A549 (cell line): Measurements from ENCODE around the gene IQSEC2. TPM values are rescaled to one million over a fixed set of nuclear protein-coding genes. Genes with fewer than 3 reads are reported as not detected.

ENCODE experiments used
- ATAC-seq, 2 experiments: fragments of 200-7000 bp in 1 of 2; fragments of >200 bp in 1 of 2; cut with Nextera tagmentation in 1 of 2; cut with Tn5 transposase in 1 of 2; 3 replicates each; pipeline versions ENCODE4 v1.8.0 to v1.9.1; 2018 to 2020; ENCODE audit warnings: mild to moderate bottlenecking in 1 of 2, moderate library complexity in 1 of 2
- CTCF ChIA-PET: fragments of 300-600 bp; sonication (Branson Sonifier 250); formaldehyde crosslinking; extraction: SDS; loops from one replicate; lab custom pipeline; 2021; ENCODE audit warnings: antibody characterized with exemption, inconsistent platforms; lab: Yijun Ruan, JAX
- POLR2A ChIA-PET: fragments of 350-600 bp; formaldehyde crosslinking; extraction: SDS; loops from one replicate; lab custom pipeline; 2021; ENCODE audit warnings: antibody characterized with exemption, inconsistent platforms; lab: Yijun Ruan, JAX
- DNase-seq, 2 experiments: peaks; one replicate each; pipeline versions ENCODE4 v3.0.0 to v3.0.0-alpha.2; 2011 to 2016; ENCODE audit warnings: low read depth in 1 of 2, low spot score in 1 of 2
- FAIRE-seq: peaks from 2 replicates; lab custom pipeline; 2011; peaks lifted over from hg19 to GRCh38; lab: Jason Lieb, UNC
- H3K27ac ChIP-seq, 2 experiments: fragments of >200 bp; sonication (Bioruptor Twin); formaldehyde crosslinking; 3 replicates each; pipeline ENCODE4 v1.5.1; 2016 to 2017
- H3K4me1 ChIP-seq: fragments of >200 bp; sonication (Bioruptor Twin); formaldehyde crosslinking; 3 replicates; pipeline ENCODE4 v1.6.1; 2016
- H3K4me2 ChIP-seq: fragments of >200 bp; sonication (Bioruptor Twin); formaldehyde crosslinking; 3 replicates; pipeline ENCODE4 v1.6.1; 2016
- H3K4me3 ChIP-seq: fragments of >200 bp; sonication (Bioruptor Twin); formaldehyde crosslinking; 3 replicates; pipeline ENCODE4 v1.5.1; 2016
- H3K9me3 ChIP-seq: fragments of >200 bp; sonication (Bioruptor Twin); formaldehyde crosslinking; 3 replicates; pipeline ENCODE4 v1.6.1; 2016
- BHLHE40 ChIP-seq: IDR thresholded peaks from 2 replicates; pipeline ENCODE4 v1.6.1; 2012; ENCODE audit warnings: low read depth, low read length, inconsistent platforms
- CHD4 ChIP-seq: fragments of 200-600 bp; sonication (generic); IDR thresholded peaks from 2 replicates; pipeline ENCODE4 v1.6.1; 2016; ENCODE audit warnings: antibody characterized with exemption, mild to moderate bottlenecking, borderline replicate concordance
- EHMT2 ChIP-seq: fragments of 200-600 bp; sonication (generic); IDR thresholded peaks from 2 replicates; pipeline ENCODE4 v1.6.1; 2016; ENCODE audit warnings: antibody characterized with exemption, low read depth, mild to moderate bottlenecking, moderate library complexity
- EP300 ChIP-seq, 2 experiments: fragments of >200 bp; sonication (Bioruptor Twin); formaldehyde crosslinking; IDR thresholded peaks; 2 replicates in 1 of 2; 3 replicates in 1 of 2; pipeline ENCODE4 v1.6.1; 2016 to 2017
- FOSB ChIP-seq: fragments of 250-450 bp; sonication (Bioruptor Pico); IDR thresholded peaks from 2 replicates; pipeline ENCODE4 v1.5.0; 2020; ENCODE audit warnings: mild to moderate bottlenecking, moderate library complexity
- FOXS1 ChIP-seq: fragments of 250-450 bp; sonication (Bioruptor Pico); IDR thresholded peaks from 2 replicates; pipeline ENCODE4 v1.5.0; 2020; ENCODE audit warnings: mild to moderate bottlenecking, moderate library complexity
- GATA3 ChIP-seq: IDR thresholded peaks from 2 replicates; pipeline ENCODE4 v1.6.1; 2012; ENCODE audit warnings: borderline replicate concordance
- HOXB13 ChIP-seq: fragments of 250-450 bp; sonication (Bioruptor Pico); IDR thresholded peaks from 2 replicates; pipeline ENCODE4 v1.5.0; 2020; ENCODE audit warnings: low read depth, mild to moderate bottlenecking, moderate library complexity
- HOXB5 ChIP-seq: fragments of 250-450 bp; sonication (Bioruptor Pico); IDR thresholded peaks from 2 replicates; pipeline ENCODE4 v1.5.0; 2020; ENCODE audit warnings: mild to moderate bottlenecking, moderate library complexity
- JUN ChIP-seq, 2 experiments: fragments of >200 bp; sonication (Bioruptor Twin); formaldehyde crosslinking; IDR thresholded peaks; 2 replicates in 1 of 2; 3 replicates in 1 of 2; pipeline ENCODE4 v1.6.1; 2016 to 2017
- JUNB ChIP-seq: fragments of >200 bp; sonication (Bioruptor Twin); formaldehyde crosslinking; IDR thresholded peaks from 2 replicates; pipeline ENCODE4 v1.6.1; 2016
- KDM5A ChIP-seq: fragments of 200-600 bp; sonication (generic); IDR thresholded peaks from 2 replicates; pipeline ENCODE4 v1.6.1; 2016; ENCODE audit warnings: antibody characterized with exemption, mild to moderate bottlenecking
- NFE2L2 ChIP-seq: fragments of 150-350 bp; conservative IDR thresholded peaks from 2 replicates; pipeline ENCODE4 v1.6.1; 2014; ENCODE audit warnings: low read length
- PHF8 ChIP-seq: fragments of 200-600 bp; sonication (generic); IDR thresholded peaks from 2 replicates; pipeline ENCODE4 v1.6.1; 2016; ENCODE audit warnings: low read depth, mild to moderate bottlenecking, antibody characterized with exemption, moderate library complexity, borderline replicate concordance
- POLR2A ChIP-seq: IDR thresholded peaks from 2 replicates; pipeline ENCODE4 v1.6.1; 2012; ENCODE audit warnings: mild to moderate bottlenecking, low read length
- POLR2AphosphoS2 ChIP-seq: conservative IDR thresholded peaks from 2 replicates; pipeline ENCODE4 v1.6.1; 2012; ENCODE audit warnings: low read length, improper control_type of control experiment, inconsistent platforms
- RAD21 ChIP-seq, 2 experiments: fragments of >200 bp in 1 of 2; sonication (Bioruptor Twin) in 1 of 2; formaldehyde crosslinking in 1 of 2; IDR thresholded peaks in 1 of 2; conservative IDR thresholded peaks in 1 of 2; 2 replicates in 1 of 2; 3 replicates in 1 of 2; pipeline ENCODE4 v1.6.1; 2012 to 2018; ENCODE audit warnings: inconsistent platforms in 1 of 2
- RFX5 ChIP-seq: fragments of 450-650 bp; IDR thresholded peaks from 2 replicates; pipeline ENCODE4 v1.7.1; 2014; ENCODE audit warnings: antibody characterized with exemption, mild to moderate bottlenecking, moderate library complexity
- SREBF2 ChIP-seq: fragments of 450-650 bp; IDR thresholded peaks from 2 replicates; pipeline ENCODE4 v1.6.1; 2014; ENCODE audit warnings: mild to moderate bottlenecking, moderate library complexity
- TFCP2L1 ChIP-seq: fragments of 250-450 bp; sonication (Bioruptor Pico); IDR thresholded peaks from 2 replicates; pipeline ENCODE4 v1.5.0; 2021; ENCODE audit warnings: mild to moderate bottlenecking
- ZC3H11A ChIP-seq: fragments of 450-650 bp; IDR thresholded peaks from 2 replicates; pipeline ENCODE4 v1.6.1; 2014; ENCODE audit warnings: antibody characterized with exemption, mild to moderate bottlenecking
- WGBS: methylation state at CpG from one replicate; pipeline ENCODE4 v1.1.6; 2017; ENCODE audit errors: missing lambda C conversion rate; 5-methylcytosine and 5-hydroxymethylcytosine counted together
- polyA minus RNA-seq: library from RNA; depleted of rRNA, polyadenylated mRNA; stranded (reverse); fragments of >200 nt; gene quantifications from 2 replicates; pipeline ENCODE4 v1.2.3, GENCODE V29; 2011; rRNA and poly(A)+ RNA removed
- polyA plus RNA-seq, 4 experiments: library from polyadenylated mRNA; depleted of rRNA in 3 of 4; stranded (reverse); fragments of >200 nt; fragmentation: RNase III in 1 of 4; extraction: RNeasy Plus Mini Kit Qiagen cat#74134 plus additional on column Dnase treatment in 1 of 4; gene quantifications; 2 replicates in 3 of 4; 3 replicates in 1 of 4; pipeline ENCODE4 v1.2.3, GENCODE V29; 2011 to 2017
- TF ChIP-seq, protein P1 (sequence below): fragments of >200 bp; sonication (Bioruptor Twin); formaldehyde crosslinking; IDR thresholded peaks from 3 replicates; pipeline ENCODE4 v1.6.1; 2016
- TF ChIP-seq, protein P2 (sequence below): IDR thresholded peaks from 2 replicates; pipeline ENCODE4 v1.6.1; 2012
- TF ChIP-seq, protein P3 (sequence below): fragments of >200 bp; sonication (Bioruptor Twin); formaldehyde crosslinking; IDR thresholded peaks from 2 replicates; pipeline ENCODE4 v1.6.1; 2016
- TF ChIP-seq, protein P4 (sequence below): IDR thresholded peaks from 2 replicates; pipeline ENCODE4 v1.6.1; 2012; ENCODE audit warnings: low read depth, borderline replicate concordance

The IQSEC2 gene
- polyA plus RNA-seq (2011; rRNA removed) (28.3 and 45.3 TPM in 2 replicates), polyA plus RNA-seq (2017; fragmentation: RNase III; extraction: RNeasy Plus Mini Kit Qiagen cat#74134 plus additional on column Dnase treatment) (31.9 to 41.4 TPM (median 37.6 TPM) in 3 replicates), polyA minus RNA-seq (37.6 and 40.7 TPM in 2 replicates)
- polyA plus RNA-seq (2012; cell fraction: cytosol; rRNA removed): 30.6 and 35.6 TPM in 2 replicates
- polyA plus RNA-seq (2012; cell fraction: nucleus; rRNA removed): 22.9 and 25.9 TPM in 2 replicates

DNA sequence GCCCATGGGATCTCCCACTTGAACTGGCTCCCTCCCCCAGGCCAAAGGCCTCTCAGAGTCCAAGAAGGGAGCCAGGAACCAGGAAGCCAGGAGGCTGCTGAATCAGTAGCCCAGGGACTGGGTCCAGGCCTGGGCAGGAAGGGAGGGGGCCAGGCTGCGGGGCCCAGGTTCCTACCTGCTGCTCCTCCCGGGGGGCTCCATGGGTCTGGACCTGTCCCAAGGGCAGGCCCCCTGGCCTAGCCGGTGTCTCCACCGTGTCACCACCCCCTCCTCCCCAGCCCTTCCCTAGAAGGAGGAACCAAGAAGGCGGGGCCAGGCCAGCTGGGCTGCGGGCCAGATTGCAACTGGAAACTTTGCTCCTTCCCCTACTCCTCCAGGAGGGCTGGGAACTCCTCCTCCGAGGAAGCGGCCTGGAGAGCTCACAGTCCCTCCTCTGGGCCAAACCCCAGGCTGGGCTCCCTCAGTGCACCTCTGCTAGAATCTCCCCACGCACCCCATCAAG is at the start of gene IQSEC2:
Gene IQSEC2 (minus strand): TSS at position 264 of the 502 bp plus-strand sequence.
- DNase-seq (peak; percentile 74 to 79), FAIRE-seq (peak; percentile 99), ATAC-seq (peak; percentile 82 to 89)
- H3K9me3 ChIP-seq: no peaks in the 10 kb centered on the region
- H3K4me1 ChIP-seq: peaks cover 45% of the 10 kb centered on the region
- H3K27ac ChIP-seq: peak within 1 kb of the TSS; percentile 94 to 95
- peak within 1 kb of the TSS; percentile 56 for H3K4me3 ChIP-seq
- WGBS: 0% methylated on average over 3 of the region's 9 CpGs
- POLR2A ChIA-PET: interaction anchor here (1.0 to 1.6 kb wide), 4 partner anchors 10 to 56 kb away, joined by 3 to 4 read pairs (median 4); no protein-coding TSS in a partner anchor
- CTCF ChIA-PET: interaction anchor here (0.6 to 12.8 kb wide), 8 partner anchors 14 to 204 kb away, joined by 3 to 170 read pairs (median 4); no protein-coding TSS in a partner anchor
- TF ChIP-seq NFE2L2 (no peak), POLR2AphosphoS2 (no peak), RAD21 (conservative IDR thresholded peaks at IDR 0.05 in 1 of 2, IDR thresholded peaks at IDR 0.05 in 1 of 2) (no peak), JUNB (no peak), JUN (IDR thresholded peaks at IDR 0.05) (peak; percentile 17 to 40; a peak in 2 of 5 replicates), KDM5A (no peak), HOXB13 (no peak), SREBF2 (no peak), ZC3H11A (no peak), TFCP2L1 (CRISPR knock-in tag) (no peak), POLR2A (peak; percentile 41), BHLHE40 (no peak), EHMT2 (no peak)
- TF ChIP-seq, protein P1, sequence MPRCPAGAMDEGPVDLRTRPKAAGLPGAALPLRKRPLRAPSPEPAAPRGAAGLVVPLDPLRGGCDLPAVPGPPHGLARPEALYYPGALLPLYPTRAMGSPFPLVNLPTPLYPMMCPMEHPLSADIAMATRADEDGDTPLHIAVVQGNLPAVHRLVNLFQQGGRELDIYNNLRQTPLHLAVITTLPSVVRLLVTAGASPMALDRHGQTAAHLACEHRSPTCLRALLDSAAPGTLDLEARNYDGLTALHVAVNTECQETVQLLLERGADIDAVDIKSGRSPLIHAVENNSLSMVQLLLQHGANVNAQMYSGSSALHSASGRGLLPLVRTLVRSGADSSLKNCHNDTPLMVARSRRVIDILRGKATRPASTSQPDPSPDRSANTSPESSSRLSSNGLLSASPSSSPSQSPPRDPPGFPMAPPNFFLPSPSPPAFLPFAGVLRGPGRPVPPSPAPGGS: peak; percentile 32; the same call in 1 of the 3 replicates
- TF ChIP-seq, protein P2, sequence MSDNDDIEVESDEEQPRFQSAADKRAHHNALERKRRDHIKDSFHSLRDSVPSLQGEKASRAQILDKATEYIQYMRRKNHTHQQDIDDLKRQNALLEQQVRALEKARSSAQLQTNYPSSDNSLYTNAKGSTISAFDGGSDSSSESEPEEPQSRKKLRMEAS: 0 out of 2 replicates have a peak, but pooled peaks have one; percentile 6
- TF ChIP-seq, protein P3, sequence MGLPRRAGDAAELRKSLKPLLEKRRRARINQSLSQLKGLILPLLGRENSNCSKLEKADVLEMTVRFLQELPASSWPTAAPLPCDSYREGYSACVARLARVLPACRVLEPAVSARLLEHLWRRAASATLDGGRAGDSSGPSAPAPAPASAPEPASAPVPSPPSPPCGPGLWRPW: no peak
- peak within 1 kb of the TSS; percentile 98 for H3K4me2 ChIP-seq

DNA sequence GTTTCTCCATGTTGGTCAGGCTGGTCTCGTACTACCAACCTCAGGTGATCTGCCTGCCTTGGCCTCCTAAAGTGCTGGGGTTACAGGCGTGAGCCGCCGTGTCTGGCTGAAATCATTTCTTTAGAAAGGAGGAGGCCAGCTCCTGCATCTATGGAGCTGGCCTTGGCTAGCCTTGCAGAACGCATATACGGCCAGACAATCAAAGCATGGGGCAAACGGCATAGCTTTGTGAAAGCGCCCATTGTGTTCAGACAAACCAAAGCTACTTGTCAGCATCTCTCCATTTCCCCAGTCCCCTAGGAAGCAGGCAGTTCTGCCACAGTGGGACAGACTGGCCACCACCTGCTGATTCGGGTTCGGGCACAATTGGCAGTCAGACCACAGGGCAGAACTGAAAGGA is 48.9 kb upstream of the IQSEC2 start:
- POLR2A ChIA-PET: no interaction called here
- ATAC-seq (no peak), DNase-seq (no peak), FAIRE-seq (no peak)
- Histone ChIP-seq H3K27ac (no peak overlapping the region), H3K4me2 (no peak overlapping the region), H3K9me3 (no peaks in the 10 kb centered on the region), H3K4me3 (no peak overlapping the region), H3K4me1 (no peaks in the 10 kb centered on the region)
- no peak for TF ChIP-seq PHF8
- 77% methylated on average over 9 of the region's 10 CpGs for WGBS
- CTCF ChIA-PET: interaction anchor here (0.6 to 8.5 kb wide), 9 partner anchors 10 to 152 kb away, joined by 3 to 174 read pairs (median 5); no protein-coding TSS in a partner anchor

DNA sequence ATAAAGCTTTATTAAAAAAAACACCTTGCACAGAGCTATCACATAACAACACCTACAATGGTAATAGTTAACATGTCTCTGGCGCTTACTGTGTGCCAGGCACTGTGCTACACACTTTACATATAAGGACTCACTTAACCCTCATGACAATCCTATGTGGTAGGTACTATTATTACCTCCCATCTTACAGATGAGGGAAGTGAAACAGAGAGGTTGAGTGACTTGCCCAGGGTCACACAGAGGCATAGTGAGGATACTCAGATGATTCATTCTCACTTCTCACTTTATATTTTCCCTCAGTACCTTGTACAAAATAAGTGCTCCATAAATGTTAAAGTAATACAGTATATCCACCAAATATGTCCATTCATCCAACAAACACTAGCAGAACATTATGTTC is 43.4 kb upstream of the IQSEC2 start:
- WGBS: 14% methylated on average over 1 of the region's 1 CpG
- no peak overlapping the region for H3K4me2 ChIP-seq
- POLR2A ChIA-PET: no interaction called here
- TF ChIP-seq, protein P4, sequence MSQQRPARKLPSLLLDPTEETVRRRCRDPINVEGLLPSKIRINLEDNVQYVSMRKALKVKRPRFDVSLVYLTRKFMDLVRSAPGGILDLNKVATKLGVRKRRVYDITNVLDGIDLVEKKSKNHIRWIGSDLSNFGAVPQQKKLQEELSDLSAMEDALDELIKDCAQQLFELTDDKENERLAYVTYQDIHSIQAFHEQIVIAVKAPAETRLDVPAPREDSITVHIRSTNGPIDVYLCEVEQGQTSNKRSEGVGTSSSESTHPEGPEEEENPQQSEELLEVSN: no peak
- no peak for TF ChIP-seq NFE2L2
- TF ChIP-seq, protein P2: no peak
- TF ChIP-seq FOXS1 (CRISPR knock-in tag): no peak
- no peak for TF ChIP-seq CHD4
- TF ChIP-seq FOSB (CRISPR knock-in tag): no peak
- no peak for TF ChIP-seq POLR2AphosphoS2
- TF ChIP-seq HOXB13: no peak
- TF ChIP-seq RFX5: no peak
- no peak for TF ChIP-seq RAD21 (conservative IDR thresholded peaks at IDR 0.05 in 1 of 2, IDR thresholded peaks at IDR 0.05 in 1 of 2)
- TF ChIP-seq GATA3: no peak
- TF ChIP-seq HOXB5 (CRISPR knock-in tag): no peak
- TF ChIP-seq EP300 (IDR thresholded peaks at IDR 0.05): no peak
- TF ChIP-seq, all 56 proteins: peak for 0
- FAIRE-seq (no peak), ATAC-seq (no peak), DNase-seq (no peak)
- peaks cover 2% of the 10 kb centered on the region; the same call in 2 of the 3 replicates for H3K4me1 ChIP-seq
- no peaks in the 10 kb centered on the region for H3K9me3 ChIP-seq
- H3K4me3 ChIP-seq: no peak overlapping the region
- no peak overlapping the region for H3K27ac ChIP-seq
- CTCF ChIA-PET: no interaction called here
